GM12874 (cell line): Measurements from ENCODE around the gene H2AZ1.

ENCODE experiments used
- CTCF ChIP-seq: IDR thresholded peaks from 2 replicates; pipeline ENCODE4 v1.5.1; 2011; ENCODE audit warnings: low read depth, mild to moderate bottlenecking, control low read depth, low read length, moderate library complexity; ENCODE audit not compliant: insufficient read depth

Gene H2AZ1

GRCh38 chr4:99938243-99938753 lies 11.8 kb downstream of the H2AZ1 start:
- TF ChIP-seq CTCF, result no peak

GRCh38 chr4:99934891-99935290 lies 15.2 kb downstream of the H2AZ1 start:
- no peak for TF ChIP-seq CTCF

- no peak for TF ChIP-seq CTCF
Measured at GRCh38 chr4:99927566-99927965, 22.5 kb downstream of the H2AZ1 start.

GRCh38 chr4:99921174-99921573 lies 28.9 kb downstream of the H2AZ1 start:
- TF ChIP-seq CTCF, result no peak

GRCh38 chr4:99918656-99919055 lies 31.4 kb downstream of the H2AZ1 start:
- no peak for TF ChIP-seq CTCF

- TF ChIP-seq CTCF, result no peak
Measured at GRCh38 chr4:99917575-99917974, 32.5 kb downstream of the H2AZ1 start.

GRCh38 chr4:99915449-99915848 lies 34.6 kb downstream of the H2AZ1 start:
- TF ChIP-seq CTCF, result no peak
